H1 (cell line): ENCODE results near the gene ZNF646. TPM values are rescaled to one million over a fixed set of nuclear protein-coding genes. Genes with fewer than 3 reads are reported as not detected.

Experiments used
- RNF2 ChIP-seq: fragments of 200-900, 300-1000 bp; sonication (generic); IDR thresholded peaks from 2 replicates; pipeline ENCODE4 v1.7.1; 2016; ENCODE audit warnings: borderline replicate concordance, low read depth, mild to moderate bottlenecking, antibody characterized with exemption, low read length; ENCODE audit not compliant: poor library complexity, severe bottlenecking; ENCODE audit errors: missing control alignments
- SIX5 ChIP-seq: IDR thresholded peaks from 2 replicates; pipeline ENCODE4 v1.6.1; 2011; ENCODE audit warnings: mild to moderate bottlenecking, low read depth, low read length
- ZNF274 ChIP-seq: IDR thresholded peaks from 2 replicates; pipeline ENCODE4 v1.7.0; 2012; ENCODE audit warnings: low read length, borderline replicate concordance; ENCODE audit errors: extremely low read depth
- polyA plus RNA-seq, 7 experiments: library from polyadenylated mRNA; depleted of rRNA in 3 of 7; stranded (reverse) in 5 of 7; unstranded in 2 of 7; fragments of >200 nt in 5 of 7; fragments of 200-250 nt in 2 of 7; gene quantifications; 1 replicate in 5 of 7; 2 replicates in 1 of 7; 4 replicates in 1 of 7; pipeline versions ENCODE4 v1.2.1 to v1.2.3, GENCODE V29; 2011 to 2013; ENCODE audit warnings: missing spikeins in 2 of 7, mixed read lengths in 2 of 7
- total RNA-seq: library from RNA; stranded (reverse); fragmentation: NEBNext Ultra II Directional; extraction: Animal tissue kit (Norgen Biotek cat#: 25700); gene quantifications from 2 replicates; pipeline ENCODE4 v1.2.1, GENCODE V29; 2021

The ZNF646 gene
- total and polyA plus RNA-seq, 2 of the 8 experiments (the other 6 are each of a cell fraction or from before 2014, with no cell fraction given), result 6.5 to 25.0 TPM

- no peak for TF ChIP-seq RNF2
- no peak for TF ChIP-seq SIX5
- no peak for TF ChIP-seq ZNF274
Observed at GRCh38 chr16:31125844-31126243, 51.6 kb downstream of the ZNF646 start (continued).
